B cell (primary cell): ENCODE results near the gene SAA1. TPM values are rescaled to one million over a fixed set of nuclear protein-coding genes. Genes with fewer than 3 reads are reported as not detected.
A peak's percentile ranks its signal among the peaks of the same experiment; 100 is the strongest.

Experiments
- ATAC-seq: fragments of 200-7000 bp; cut with Tn5 transposase; one replicate; pipeline ENCODE4 v1.10.0; 2021; ENCODE audit warnings: low read depth, mild to moderate bottlenecking, moderate number of reproducible peaks, moderate library complexity
- CTCF ChIA-PET: fragments of 350-600 bp; sonication (Branson Sonifier 250); formaldehyde crosslinking; loops from one replicate; lab custom pipeline; 2021; ENCODE audit warnings: antibody characterized with exemption, inconsistent platforms; lab: Charles Lee
- POLR2A ChIA-PET: fragments of 350-600 bp; sonication (Branson Sonifier 250); formaldehyde crosslinking; loops from one replicate; lab custom pipeline; 2021; ENCODE audit warnings: antibody characterized with exemption; lab: Charles Lee
- DNase-seq: peaks from one replicate; pipeline ENCODE4 v3.0.0; 2013
- H2AFZ ChIP-seq: 2 replicates; pipeline ENCODE4 v1.6.1; 2012; ENCODE audit warnings: mild to moderate bottlenecking, low read depth, low read length; ENCODE audit not compliant: insufficient read depth, poor library complexity, severe bottlenecking
- H3K27ac ChIP-seq, 2 donors: 1 replicate in 1 of 2; 2 replicates in 1 of 2; pipeline ENCODE4 v1.5.1; 2012 to 2013; ENCODE audit warnings: low read length in 2 of 2, mild to moderate bottlenecking in 2 of 2, moderate library complexity in 1 of 2
- H3K27me3 ChIP-seq, 4 experiments: fragments of 200-600 bp in 1 of 4; sonication (generic) in 1 of 4; replicated peaks in 1 of 4; 1 replicate in 2 of 4; 2 replicates in 2 of 4; pipeline versions ENCODE4 v1.6.1 to v1.7.0; 2013 to 2016; ENCODE audit warnings: low read length in 3 of 4, mild to moderate bottlenecking in 2 of 4, mixed read lengths in 1 of 4, moderate library complexity in 1 of 4; ENCODE audit not compliant: insufficient read depth in 4 of 4, control insufficient read depth in 3 of 4; ENCODE audit errors: control extremely low read depth in 1 of 4
- H3K36me3 ChIP-seq, 2 experiments: replicated peaks in 1 of 2; 1 replicate in 1 of 2; 2 replicates in 1 of 2; pipeline versions ENCODE4 v1.6.1 to v1.7.1; 2013; ENCODE audit warnings: low read length in 1 of 2; ENCODE audit not compliant: insufficient read depth in 2 of 2, control insufficient read depth in 1 of 2; ENCODE audit errors: control extremely low read depth in 1 of 2, extremely low read depth in 1 of 2
- H3K4me1 ChIP-seq, 2 donors: fragments of 200-600 bp in 1 of 2; sonication (generic) in 1 of 2; 1 replicate in 1 of 2; 2 replicates in 1 of 2; pipeline versions ENCODE4 v1.5.1 to v1.6.1; 2013 to 2017; ENCODE audit warnings: low read length in 2 of 2; ENCODE audit not compliant: control insufficient read depth in 2 of 2, insufficient read depth in 2 of 2
- H3K4me2 ChIP-seq: replicated peaks from 2 replicates; pipeline ENCODE3; 2012; ENCODE audit warnings: mild to moderate bottlenecking, low read depth, low read length; ENCODE audit not compliant: poor library complexity, severe bottlenecking
- H3K4me3 ChIP-seq, 5 experiments: fragments of 200-600 bp in 1 of 5; sonication (generic) in 1 of 5; 1 replicate in 3 of 5; 2 replicates in 2 of 5; pipeline versions ENCODE4 v1.5.1 to v1.7.0; 2011 to 2016; ENCODE audit warnings: low read length in 4 of 5, mild to moderate bottlenecking in 4 of 5, low read depth in 2 of 5, control low read depth in 1 of 5, moderate library complexity in 1 of 5; ENCODE audit not compliant: insufficient read depth in 1 of 5; ENCODE audit errors: control extremely low read depth in 1 of 5, extremely low read depth in 1 of 5
- H3K79me2 ChIP-seq: fragments of 200-600 bp; sonication (generic); one replicate; pipeline ENCODE4 v1.6.0; 2016; ENCODE audit warnings: low read length; ENCODE audit not compliant: control insufficient read depth, insufficient read depth
- H3K9ac ChIP-seq: fragments of 200-600 bp; sonication (generic); 2 replicates; pipeline ENCODE4 v1.6.1; 2017; ENCODE audit warnings: mild to moderate bottlenecking, low read length, moderate library complexity
- H3K9me3 ChIP-seq, 3 donors: one replicate each; pipeline versions ENCODE4 v1.6.1 to v1.7.1; 2013; ENCODE audit warnings: low read length in 2 of 3; ENCODE audit not compliant: control insufficient read depth in 2 of 3, insufficient read depth in 1 of 3; ENCODE audit errors: control extremely low read depth in 1 of 3
- H4K20me1 ChIP-seq: 2 replicates; pipeline ENCODE4 v1.6.0; 2012; ENCODE audit warnings: mild to moderate bottlenecking, low read length; ENCODE audit not compliant: insufficient read depth, control insufficient read depth, poor library complexity, severe bottlenecking
- H3K27ac Mint-ChIP-seq: one replicate; pipeline ENCODE4 v1.8.0; 2021; ENCODE audit warnings: mixed read lengths
- H3K27me3 Mint-ChIP-seq: one replicate; pipeline ENCODE4 v1.8.0; 2021; ENCODE audit warnings: mixed read lengths
- H3K4me1 Mint-ChIP-seq: one replicate; pipeline ENCODE4 v1.8.0; 2021; ENCODE audit warnings: mixed read lengths
- H3K4me3 Mint-ChIP-seq: one replicate; pipeline ENCODE4 v1.8.0; 2021; ENCODE audit warnings: mixed read lengths
- H3K9me3 Mint-ChIP-seq: one replicate; pipeline ENCODE4 v1.8.0; 2022; ENCODE audit warnings: mixed read lengths; ENCODE audit not compliant: insufficient read depth
- CTCF ChIP-seq: fragments of 200-600 bp; IDR thresholded peaks from one replicate; pipeline ENCODE4 v1.8.0; 2022; ENCODE audit warnings: antibody characterized with exemption, mild to moderate bottlenecking
- EZH2 ChIP-seq: IDR thresholded peaks from 2 replicates; pipeline ENCODE4 v1.6.1; 2012; ENCODE audit warnings: borderline replicate concordance, low read depth, mild to moderate bottlenecking, moderate library complexity, low read length; ENCODE audit not compliant: insufficient read depth, poor library complexity, severe bottlenecking
- WGBS: methylation state at CpG from one replicate; pipeline ENCODE4 v1.1.5; 2013; ENCODE audit warnings: missing lambda C conversion rate; ENCODE audit not compliant: insufficient coverage; 5-methylcytosine and 5-hydroxymethylcytosine counted together
- intact Hi-C: fragments of 100-400 bp; cut with micrococcal nuclease; formaldehyde crosslinking; loops from one replicate; pipeline ENCODE4 v1.10.0; 2022
- polyA plus RNA-seq: library from polyadenylated mRNA; depleted of rRNA; stranded (reverse); fragments of >200 nt; gene quantifications from 2 replicates; pipeline ENCODE4 v1.2.3, GENCODE V29; 2012
- total RNA-seq, 2 donors: library from RNA; stranded (reverse); fragments of 120-200 nt in 1 of 2; gene quantifications; 1 replicate in 1 of 2; 2 replicates in 1 of 2; pipeline versions ENCODE4 v1.2.3 to v1.2.4, GENCODE V29; 2013 to 2022

SAA1 gene
- total and polyA plus RNA-seq, 2 donors (not counting 1 experiment from before 2014, with no cell fraction given), result not detected

- no peaks in the 10 kb centered on the region for H4K20me1 ChIP-seq
- peak overlapping the region; percentile 67 for H3K4me2 ChIP-seq
- peaks cover 34 to 39% of the 10 kb centered on the region in 2 donors for H3K4me1 ChIP-seq
- peak; percentile 64 for DNase-seq
- peak overlapping the region; percentile 21 for H2AFZ ChIP-seq
- peak; percentile 78 for ATAC-seq
- Mint-ChIP-seq H3K27me3 (no peaks in the 10 kb centered on the region), H3K4me3 (peak overlapping the region; percentile 78), H3K9me3 (no peaks in the 10 kb centered on the region), H3K27ac (peak overlapping the region; percentile 80), H3K4me1 (peaks cover 37% of the 10 kb centered on the region)
- H3K36me3 ChIP-seq, result peaks cover 0 to 39% of the 10 kb centered on the region in 2 experiments
- peak overlapping the region in 3 of 5 experiments; percentile 13 to 45 (median 44) for H3K4me3 ChIP-seq
- WGBS, result no CpG with 5 or more reads among the region's 4 CpGs
- H3K79me2 ChIP-seq, result peaks cover 9% of the 10 kb centered on the region
- intact Hi-C loops, result loop anchor here (5.0 kb wide), 2 partner anchors 38 to 42 kb away; partner anchors contain the start of genes GTF2H1 and HPS5
- peak overlapping the region; percentile 51 for H3K9ac ChIP-seq
- no peaks in the 10 kb centered on the region for H3K9me3 ChIP-seq
- peak overlapping the region; percentile 72 to 86 for H3K27ac ChIP-seq
- TF ChIP-seq CTCF (no peak), EZH2 (no peak)
- POLR2A ChIA-PET, result interaction anchor here (0.7 kb wide), 2 partner anchors 23 to 267 kb away, joined by 5 read pairs; no protein-coding TSS in a partner anchor
- no peaks in the 10 kb centered on the region for H3K27me3 ChIP-seq
- CTCF ChIA-PET, result interaction anchor here (0.6 kb wide), 1 partner anchor 30 kb away, joined by 3 read pairs; no protein-coding TSS in a partner anchor
Observed at GRCh38 chr11:18280438-18281045, 14.5 kb downstream of the SAA1 start.

- ATAC-seq (peak; percentile 67), DNase-seq (peak; percentile 62)
- Histone ChIP-seq H3K4me3 (no peak overlapping the region), H3K4me2 (peak overlapping the region; percentile 49), H3K27me3 (no peaks in the 10 kb centered on the region), H4K20me1 (no peaks in the 10 kb centered on the region), H3K9ac (peak overlapping the region; percentile 22), H2AFZ (peak overlapping the region; percentile 58), H3K36me3 (peaks cover 0 to 60% of the 10 kb centered on the region in 2 experiments), H3K4me1 (peaks cover 34 to 39% of the 10 kb centered on the region in 2 donors), H3K9me3 (no peaks in the 10 kb centered on the region), H3K27ac (peak overlapping the region; percentile 68 to 86), H3K79me2 (peaks cover 9% of the 10 kb centered on the region)
- Mint-ChIP-seq H3K4me1 (peaks cover 37% of the 10 kb centered on the region), H3K27me3 (no peaks in the 10 kb centered on the region), H3K27ac (peak overlapping the region; percentile 83), H3K4me3 (peak overlapping the region; percentile 4), H3K9me3 (no peaks in the 10 kb centered on the region)
- TF ChIP-seq EZH2 (no peak), CTCF (no peak)
- WGBS, result no CpG with 5 or more reads among the region's 2 CpGs
- ChIA-PET POLR2A (interaction anchor here (0.5 to 1.2 kb wide), 3 partner anchors 28 to 110 kb away, joined by 4 to 8 read pairs (median 6); partner anchors contain the start of genes GTF2H1 and HPS5), CTCF (interaction anchor here (0.5 to 1.9 kb wide), 6 partner anchors 10 to 177 kb away, joined by 3 to 9 read pairs (median 4); partner anchors contain the start of gene SAAL1)
- intact Hi-C loops, result loop anchor here (5.0 kb wide), 2 partner anchors 40 kb away; partner anchors contain the start of genes GTF2H1 and HPS5
Observed at GRCh38 chr11:18282626-18283025, 16.6 kb downstream of the SAA1 start.
